Skeletal muscle tissue (tissue), 4 donors: ENCODE measurements around the gene SMARCB1. TPM values are rescaled to one million over a fixed set of nuclear protein-coding genes. Genes with fewer than 3 reads are reported as not detected.

ENCODE experiments used
- H3K27ac ChIP-seq: one replicate; pipeline ENCODE4 v1.7.0; 2013; ENCODE audit warnings: mild to moderate bottlenecking, low read depth, low read length, inconsistent platforms
- H3K27me3 ChIP-seq, 3 donors: one replicate each; pipeline ENCODE4 v1.7.0; 2013; ENCODE audit warnings: low read length in 3 of 3; ENCODE audit not compliant: control insufficient read depth in 3 of 3, insufficient read depth in 3 of 3
- H3K36me3 ChIP-seq, 3 donors: one replicate each; pipeline ENCODE4 v1.7.0; 2013; ENCODE audit warnings: low read length in 3 of 3; ENCODE audit not compliant: control insufficient read depth in 3 of 3, insufficient read depth in 3 of 3
- H3K4me1 ChIP-seq, 3 donors: one replicate each; pipeline ENCODE4 v1.7.0; 2013; ENCODE audit warnings: low read length in 3 of 3, mild to moderate bottlenecking in 3 of 3; ENCODE audit not compliant: control insufficient read depth in 3 of 3, insufficient read depth in 3 of 3
- H3K4me3 ChIP-seq, 3 donors: one replicate each; pipeline ENCODE4 v1.7.0; 2013; ENCODE audit warnings: low read length in 3 of 3
- H3K9ac ChIP-seq, 3 donors: one replicate each; pipeline ENCODE4 v1.7.0; 2013; ENCODE audit warnings: low read length in 3 of 3, mild to moderate bottlenecking in 3 of 3, moderate library complexity in 2 of 3, low read depth in 1 of 3
- H3K9me3 ChIP-seq, 3 donors: one replicate each; pipeline ENCODE4 v1.7.0; 2013; ENCODE audit warnings: low read length in 3 of 3; ENCODE audit not compliant: control insufficient read depth in 3 of 3
- total RNA-seq: library from RNA; depleted of rRNA; stranded (reverse); fragments of >200 nt; gene quantifications from one replicate; pipeline ENCODE4 v1.2.3, GENCODE V29; 2014
- donor health status: Osteomylitis.

Gene SMARCB1
- total RNA-seq, 1 donor from 2014 or later: 13.6 TPM

GRCh38 chr22:23778577-23778900 is 8.2 kb upstream of the SMARCB1 start:
- Histone ChIP-seq H3K9me3 (no peaks in the 10 kb centered on the region), H3K9ac (no peak overlapping the region), H3K36me3 (no peaks in the 10 kb centered on the region), H3K4me3 (no peak overlapping the region), H3K4me1 (peaks cover 9 to 24% (median 15%) of the 10 kb centered on the region in 3 donors), H3K27ac (no peak overlapping the region), H3K27me3 (peaks cover 0 to 2% (median 0%) of the 10 kb centered on the region in 3 donors)

DNA sequence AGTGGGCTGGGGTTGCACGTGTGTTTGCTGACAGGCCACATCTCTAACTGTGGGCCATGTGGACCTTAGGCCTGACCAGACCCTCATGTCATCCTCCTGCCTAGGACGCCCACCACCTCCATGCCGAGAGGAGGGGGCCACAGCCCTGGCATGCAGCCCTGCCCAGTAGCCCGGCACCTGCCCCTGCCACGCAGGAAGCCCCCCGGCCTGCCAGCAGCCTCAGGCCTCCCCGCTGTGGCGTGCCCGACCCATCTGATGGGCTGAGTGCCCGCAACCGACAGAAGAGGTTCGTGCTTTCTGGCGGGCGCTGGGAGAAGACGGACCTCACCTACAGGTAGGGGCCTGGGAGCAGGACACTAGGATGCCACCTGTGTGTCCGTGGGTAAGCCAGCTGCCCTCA is 7.7 kb upstream of the SMARCB1 start:
- Histone ChIP-seq H3K9me3 (no peaks in the 10 kb centered on the region), H3K4me1 (peaks cover 9 to 18% (median 13%) of the 10 kb centered on the region in 3 donors), H3K27me3 (no peaks in the 10 kb centered on the region), H3K4me3 (no peak overlapping the region), H3K27ac (no peak overlapping the region), H3K36me3 (no peaks in the 10 kb centered on the region), H3K9ac (no peak overlapping the region)

DNA sequence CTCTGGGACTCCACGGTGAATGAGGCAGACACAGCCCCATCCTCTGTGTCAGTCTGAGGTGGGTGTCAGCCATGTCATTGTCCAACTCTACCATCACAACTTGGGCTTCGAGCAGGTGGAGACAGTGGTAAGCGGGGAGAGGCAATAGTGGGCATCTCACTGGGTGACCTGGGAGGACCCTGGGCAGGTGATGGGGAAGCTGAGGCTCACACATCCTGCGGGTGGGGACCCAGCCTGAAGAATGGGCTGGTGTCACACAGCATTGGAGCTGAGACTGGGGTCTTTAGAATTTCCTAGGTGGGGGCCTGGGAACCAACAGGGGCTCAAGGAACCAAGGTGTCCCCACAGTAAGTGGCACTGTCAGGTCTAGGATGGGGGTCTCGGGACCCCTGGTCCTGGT is 7.0 kb upstream of the SMARCB1 start:
- Histone ChIP-seq H3K4me1 (peaks cover 9 to 14% (median 10%) of the 10 kb centered on the region in 3 donors), H3K27me3 (no peaks in the 10 kb centered on the region), H3K9me3 (no peaks in the 10 kb centered on the region), H3K36me3 (no peaks in the 10 kb centered on the region), H3K4me3 (no peak overlapping the region), H3K27ac (no peak overlapping the region), H3K9ac (no peak overlapping the region)

- no peak overlapping the region for H3K9ac ChIP-seq
- H3K27me3 ChIP-seq: no peaks in the 10 kb centered on the region
- no peak overlapping the region for H3K27ac ChIP-seq
- no peaks in the 10 kb centered on the region for H3K36me3 ChIP-seq
- H3K4me3 ChIP-seq: no peak overlapping the region
- peaks cover 6 to 11% (median 9%) of the 10 kb centered on the region in 3 donors for H3K4me1 ChIP-seq
- H3K9me3 ChIP-seq: no peaks in the 10 kb centered on the region
Observed at GRCh38 chr22:23780146-23780748, 6.5 kb upstream of the SMARCB1 start.

DNA sequence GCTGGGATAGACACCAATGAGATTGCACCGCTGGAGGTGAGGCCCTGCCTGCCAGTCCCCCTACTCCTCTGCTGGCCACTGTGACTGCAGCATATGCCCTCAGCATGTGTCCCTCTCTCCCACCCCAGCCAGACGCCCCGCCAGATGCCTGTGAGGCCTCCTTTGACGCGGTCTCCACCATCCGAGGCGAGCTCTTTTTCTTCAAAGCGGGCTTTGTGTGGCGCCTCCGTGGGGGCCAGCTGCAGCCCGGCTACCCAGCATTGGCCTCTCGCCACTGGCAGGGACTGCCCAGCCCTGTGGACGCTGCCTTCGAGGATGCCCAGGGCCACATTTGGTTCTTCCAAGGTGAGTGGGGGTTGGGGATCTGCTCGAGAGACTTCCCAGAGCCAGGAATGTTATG is 5.7 kb upstream of the SMARCB1 start:
- peak overlapping the region in 1 of 3 donors; percentile 25 for H3K9ac ChIP-seq
- peaks cover 8 to 17% (median 13%) of the 10 kb centered on the region in 3 donors for H3K4me1 ChIP-seq

GRCh38 chr22:23781511-23782183 is 5.1 kb upstream of the SMARCB1 start:
- Histone ChIP-seq H3K4me1 (peaks cover 14 to 23% (median 19%) of the 10 kb centered on the region in 3 donors), H3K9ac (peak overlapping the region in 1 of 3 donors; percentile 25), H3K4me3 (no peak overlapping the region), H3K36me3 (no peaks in the 10 kb centered on the region), H3K27ac (no peak overlapping the region), H3K27me3 (no peaks in the 10 kb centered on the region), H3K9me3 (no peaks in the 10 kb centered on the region)

More for the DNA sequence above, 5.7 kb upstream of the SMARCB1 start:
- no peak overlapping the region for H3K27ac ChIP-seq
- H3K27me3 ChIP-seq: no peaks in the 10 kb centered on the region
- no peaks in the 10 kb centered on the region for H3K9me3 ChIP-seq
- no peaks in the 10 kb centered on the region for H3K36me3 ChIP-seq
- H3K4me3 ChIP-seq: no peak overlapping the region

GRCh38 chr22:23782252-23782651 is 4.5 kb upstream of the SMARCB1 start:
- no peak overlapping the region for H3K27ac ChIP-seq
- H3K4me1 ChIP-seq: peaks cover 14 to 23% (median 19%) of the 10 kb centered on the region in 3 donors
- no peaks in the 10 kb centered on the region for H3K27me3 ChIP-seq
- no peak overlapping the region for H3K4me3 ChIP-seq
- no peaks in the 10 kb centered on the region for H3K9me3 ChIP-seq
- H3K36me3 ChIP-seq: no peaks in the 10 kb centered on the region
- H3K9ac ChIP-seq: no peak overlapping the region

GRCh38 chr22:23782703-23783102 is 4.1 kb upstream of the SMARCB1 start:
- no peaks in the 10 kb centered on the region for H3K36me3 ChIP-seq
- no peaks in the 10 kb centered on the region for H3K27me3 ChIP-seq
- H3K4me1 ChIP-seq: peaks cover 17 to 27% (median 23%) of the 10 kb centered on the region in 3 donors
- no peak overlapping the region for H3K4me3 ChIP-seq
- H3K27ac ChIP-seq: no peak overlapping the region
- H3K9ac ChIP-seq: peak overlapping the region in 1 of 3 donors; percentile 8
- H3K9me3 ChIP-seq: no peaks in the 10 kb centered on the region

DNA sequence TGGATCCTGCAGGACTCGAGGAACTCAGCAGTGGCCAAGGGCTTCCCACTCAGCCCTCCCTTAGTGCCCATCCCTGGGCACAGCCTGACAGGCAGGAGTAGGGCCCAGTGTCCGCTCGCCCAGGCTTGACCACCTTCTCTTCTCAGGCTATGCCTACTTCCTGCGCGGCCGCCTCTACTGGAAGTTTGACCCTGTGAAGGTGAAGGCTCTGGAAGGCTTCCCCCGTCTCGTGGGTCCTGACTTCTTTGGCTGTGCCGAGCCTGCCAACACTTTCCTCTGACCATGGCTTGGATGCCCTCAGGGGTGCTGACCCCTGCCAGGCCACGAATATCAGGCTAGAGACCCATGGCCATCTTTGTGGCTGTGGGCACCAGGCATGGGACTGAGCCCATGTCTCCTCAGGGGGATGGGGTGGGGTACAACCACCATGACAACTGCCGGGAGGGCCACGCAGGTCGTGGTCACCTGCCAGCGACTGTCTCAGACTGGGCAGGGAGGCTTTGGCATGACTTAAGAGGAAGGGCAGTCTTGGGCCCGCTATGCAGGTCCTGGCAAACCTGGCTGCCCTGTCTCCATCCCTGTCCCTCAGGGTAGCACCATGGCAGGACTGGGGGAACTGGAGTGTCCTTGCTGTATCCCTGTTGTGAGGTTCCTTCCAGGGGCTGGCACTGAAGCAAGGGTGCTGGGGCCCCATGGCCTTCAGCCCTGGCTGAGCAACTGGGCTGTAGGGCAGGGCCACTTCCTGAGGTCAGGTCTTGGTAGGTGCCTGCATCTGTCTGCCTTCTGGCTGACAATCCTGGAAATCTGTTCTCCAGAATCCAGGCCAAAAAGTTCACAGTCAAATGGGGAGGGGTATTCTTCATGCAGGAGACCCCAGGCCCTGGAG is 3.3 kb upstream of the SMARCB1 start:
- no peak overlapping the region for H3K4me3 ChIP-seq
- no peaks in the 10 kb centered on the region for H3K9me3 ChIP-seq
- H3K27ac ChIP-seq: no peak overlapping the region
- peak overlapping the region in 2 of 3 donors; percentile 25 to 43 for H3K9ac ChIP-seq
- peaks cover 0 to under 1% (median 0%) of the 10 kb centered on the region in 3 donors for H3K36me3 ChIP-seq
- H3K4me1 ChIP-seq: peaks cover 25 to 34% (median 31%) of the 10 kb centered on the region in 3 donors
- H3K27me3 ChIP-seq: no peaks in the 10 kb centered on the region
